ENCODE measurements around the gene USP2.
A peak's percentile ranks its signal among the peaks of the same experiment; 100 is the strongest.

GRCh38 chr11:119369132-119369925, 12.2 kb downstream of the USP2 start:
- TF ChIP-seq, protein P1, sequence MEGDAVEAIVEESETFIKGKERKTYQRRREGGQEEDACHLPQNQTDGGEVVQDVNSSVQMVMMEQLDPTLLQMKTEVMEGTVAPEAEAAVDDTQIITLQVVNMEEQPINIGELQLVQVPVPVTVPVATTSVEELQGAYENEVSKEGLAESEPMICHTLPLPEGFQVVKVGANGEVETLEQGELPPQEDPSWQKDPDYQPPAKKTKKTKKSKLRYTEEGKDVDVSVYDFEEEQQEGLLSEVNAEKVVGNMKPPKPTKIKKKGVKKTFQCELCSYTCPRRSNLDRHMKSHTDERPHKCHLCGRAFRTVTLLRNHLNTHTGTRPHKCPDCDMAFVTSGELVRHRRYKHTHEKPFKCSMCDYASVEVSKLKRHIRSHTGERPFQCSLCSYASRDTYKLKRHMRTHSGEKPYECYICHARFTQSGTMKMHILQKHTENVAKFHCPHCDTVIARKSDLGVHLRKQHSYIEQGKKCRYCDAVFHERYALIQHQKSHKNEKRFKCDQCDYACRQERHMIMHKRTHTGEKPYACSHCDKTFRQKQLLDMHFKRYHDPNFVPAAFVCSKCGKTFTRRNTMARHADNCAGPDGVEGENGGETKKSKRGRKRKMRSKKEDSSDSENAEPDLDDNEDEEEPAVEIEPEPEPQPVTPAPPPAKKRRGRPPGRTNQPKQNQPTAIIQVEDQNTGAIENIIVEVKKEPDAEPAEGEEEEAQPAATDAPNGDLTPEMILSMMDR (IDR thresholded peaks at IDR 0.05), result no peak
- peak in 1 of 2 donors; percentile 13 for TF ChIP-seq POLR2A (IDR thresholded peaks at IDR 0.05)
